ENCODE data around the gene CCT7. TPM values are rescaled to one million over a fixed set of nuclear protein-coding genes. Genes with fewer than 3 reads are reported as not detected.

The CCT7 gene
- total RNA-seq, 2 donors from 2014 or later = 347 to 391 TPM

DNA sequence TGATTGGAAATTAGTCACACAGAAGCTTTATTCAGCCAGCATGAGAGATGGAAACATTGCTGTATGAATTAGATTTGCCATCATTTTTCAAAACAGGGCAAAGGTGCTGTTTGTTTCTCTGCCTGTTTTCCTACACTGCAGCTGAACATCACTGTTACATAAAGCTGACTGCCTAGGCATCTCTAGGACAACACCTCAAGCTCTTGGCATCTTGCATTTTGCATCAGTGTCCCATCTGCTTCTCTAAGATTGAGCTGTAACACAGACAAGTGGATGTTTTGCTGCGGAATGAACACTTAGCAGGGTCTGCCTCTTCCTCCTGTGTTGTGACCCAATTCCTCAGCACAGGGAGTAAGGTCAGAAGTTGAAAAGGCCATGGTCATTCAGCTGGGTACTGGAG lies 4.9 kb downstream of the CCT7 start:
- no peak overlapping the region for H3K4me3 Mint-ChIP-seq

GRCh38 chr2:73239776-73240175 lies 5.7 kb downstream of the CCT7 start:
- Mint-ChIP-seq H3K36me3 (ENCODE audit: low read depth) (peaks cover 40% of the 10 kb centered on the region), H3K27ac (no peak overlapping the region)
- 94 to 97% methylated on average over 3 of the region's 3 CpGs for WGBS, 2 experiments (ENCODE audit: insufficient coverage in 1 of 2, insufficient read length in 1 of 2)

More for the DNA sequence above, 4.9 kb downstream of the CCT7 start:
- TF ChIP-seq, protein P1, sequence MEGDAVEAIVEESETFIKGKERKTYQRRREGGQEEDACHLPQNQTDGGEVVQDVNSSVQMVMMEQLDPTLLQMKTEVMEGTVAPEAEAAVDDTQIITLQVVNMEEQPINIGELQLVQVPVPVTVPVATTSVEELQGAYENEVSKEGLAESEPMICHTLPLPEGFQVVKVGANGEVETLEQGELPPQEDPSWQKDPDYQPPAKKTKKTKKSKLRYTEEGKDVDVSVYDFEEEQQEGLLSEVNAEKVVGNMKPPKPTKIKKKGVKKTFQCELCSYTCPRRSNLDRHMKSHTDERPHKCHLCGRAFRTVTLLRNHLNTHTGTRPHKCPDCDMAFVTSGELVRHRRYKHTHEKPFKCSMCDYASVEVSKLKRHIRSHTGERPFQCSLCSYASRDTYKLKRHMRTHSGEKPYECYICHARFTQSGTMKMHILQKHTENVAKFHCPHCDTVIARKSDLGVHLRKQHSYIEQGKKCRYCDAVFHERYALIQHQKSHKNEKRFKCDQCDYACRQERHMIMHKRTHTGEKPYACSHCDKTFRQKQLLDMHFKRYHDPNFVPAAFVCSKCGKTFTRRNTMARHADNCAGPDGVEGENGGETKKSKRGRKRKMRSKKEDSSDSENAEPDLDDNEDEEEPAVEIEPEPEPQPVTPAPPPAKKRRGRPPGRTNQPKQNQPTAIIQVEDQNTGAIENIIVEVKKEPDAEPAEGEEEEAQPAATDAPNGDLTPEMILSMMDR (conservative IDR thresholded peaks at IDR 0.05) = no peak
- Histone ChIP-seq H3K9me3 (ENCODE audit: control insufficient read depth, low read length) (no peaks in the 10 kb centered on the region), H3K9ac (ENCODE audit: extremely low read depth, low read length, poor library complexity, severe bottlenecking) (no peak overlapping the region), H3K27me3 (ENCODE audit: control insufficient read depth, insufficient read depth, low read length, poor library complexity, severe bottlenecking) (no peaks in the 10 kb centered on the region), H3K27ac (ENCODE audit: low read depth, low read length) (no peak overlapping the region), H3K36me3 (ENCODE audit: control insufficient read depth, insufficient read depth, low read length) (peaks cover 52% of the 10 kb centered on the region), H3K4me1 (ENCODE audit: control insufficient read depth, insufficient read depth, low read length) (peaks cover 2% of the 10 kb centered on the region), H3K4me3 (ENCODE audit: low read length) (no peak overlapping the region)
- DNase-seq = no peak
- WGBS, 2 experiments (ENCODE audit: insufficient coverage in 1 of 2, insufficient read length in 1 of 2) = 94 to 100% methylated on average over 1 of the region's 1 CpG
- Mint-ChIP-seq H3K27me3 (ENCODE audit: insufficient read depth) (no peaks in the 10 kb centered on the region), H3K4me1 (peaks cover 23% of the 10 kb centered on the region), H3K27ac (peak overlapping the region; percentile 90), H3K36me3 (ENCODE audit: low read depth) (peaks cover 32% of the 10 kb centered on the region), H3K9me3 (no peaks in the 10 kb centered on the region)

DNA sequence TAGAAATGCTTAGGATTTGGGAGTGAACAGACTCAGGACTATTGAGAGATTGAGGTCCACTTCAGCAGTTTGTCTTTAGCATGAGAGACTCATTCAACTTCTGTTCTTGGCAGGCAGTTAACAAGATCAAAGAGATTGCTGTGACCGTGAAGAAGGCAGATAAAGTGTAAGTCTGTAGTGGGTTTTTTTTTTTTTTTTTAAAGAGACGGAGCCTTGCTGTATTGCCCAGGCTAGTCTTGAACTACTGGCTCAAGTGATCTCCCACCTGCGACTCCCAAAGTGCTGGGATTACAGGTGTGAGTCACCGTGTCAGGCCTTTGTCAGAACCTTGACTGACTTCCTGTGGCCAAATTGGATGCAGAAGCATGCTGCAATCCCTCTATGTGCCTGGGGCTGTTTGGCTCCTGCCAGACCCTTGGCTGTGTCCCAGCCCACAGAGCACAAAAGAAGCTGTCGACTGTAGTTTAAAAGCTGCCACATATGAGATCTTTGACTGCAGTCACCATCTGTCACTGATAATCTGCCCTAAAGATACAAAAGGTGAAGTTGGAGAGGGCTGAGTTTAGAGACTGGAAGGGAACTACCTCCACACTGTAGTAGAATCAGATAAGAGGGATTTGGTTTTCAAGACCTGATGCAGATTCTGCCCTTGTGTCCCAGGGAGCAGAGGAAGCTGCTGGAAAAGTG lies 9.9 kb downstream of the CCT7 start:
- no peak overlapping the region for H3K27ac Mint-ChIP-seq
- Histone ChIP-seq H3K36me3 (ENCODE audit: control insufficient read depth, insufficient read depth, low read length) (peaks cover 93% of the 10 kb centered on the region), H3K4me3 (ENCODE audit: low read length) (no peak overlapping the region), H3K9me3 (ENCODE audit: control insufficient read depth, low read length) (no peaks in the 10 kb centered on the region), H3K27ac (ENCODE audit: low read depth, low read length) (no peak overlapping the region), H3K4me1 (ENCODE audit: control insufficient read depth, insufficient read depth, low read length) (peaks cover 2% of the 10 kb centered on the region), H3K9ac (ENCODE audit: extremely low read depth, low read length, poor library complexity, severe bottlenecking) (no peak overlapping the region), H3K27me3 (ENCODE audit: control insufficient read depth, insufficient read depth, low read length, poor library complexity, severe bottlenecking) (no peaks in the 10 kb centered on the region)
- H3K4me1 Mint-ChIP-seq = peaks cover 3% of the 10 kb centered on the region
- H3K36me3 Mint-ChIP-seq (ENCODE audit: low read depth) = peaks cover 78% of the 10 kb centered on the region
- H3K9me3 Mint-ChIP-seq = no peaks in the 10 kb centered on the region
- no peak overlapping the region for H3K4me3 Mint-ChIP-seq
- TF ChIP-seq, protein P1 (conservative IDR thresholded peaks at IDR 0.05) = no peak
- H3K27me3 Mint-ChIP-seq (ENCODE audit: insufficient read depth) = no peaks in the 10 kb centered on the region
- 80 to 83% methylated on average over 4 to 5 of the region's 5 CpGs for WGBS, 2 experiments (ENCODE audit: insufficient coverage in 1 of 2, insufficient read length in 1 of 2)
- DNase-seq = peak; percentile 53

More at GRCh38 chr2:73239776-73240175, 5.7 kb downstream of the CCT7 start:
- no peaks in the 10 kb centered on the region for H3K9me3 ChIP-seq (ENCODE audit: control insufficient read depth, low read length)
- peaks cover 60% of the 10 kb centered on the region for H3K36me3 ChIP-seq (ENCODE audit: control insufficient read depth, insufficient read depth, low read length)
- no peaks in the 10 kb centered on the region for H3K9me3 Mint-ChIP-seq
- no peak overlapping the region for H3K4me3 Mint-ChIP-seq
- H3K27me3 ChIP-seq (ENCODE audit: control insufficient read depth, insufficient read depth, low read length, poor library complexity, severe bottlenecking) = no peaks in the 10 kb centered on the region
- no peak overlapping the region for H3K9ac ChIP-seq (ENCODE audit: extremely low read depth, low read length, poor library complexity, severe bottlenecking)
- TF ChIP-seq, protein P1 (conservative IDR thresholded peaks at IDR 0.05) = no peak
- H3K4me3 ChIP-seq (ENCODE audit: low read length) = no peak overlapping the region
- no peak overlapping the region for H3K27ac ChIP-seq (ENCODE audit: low read depth, low read length)
- DNase-seq = no peak
- H3K4me1 ChIP-seq (ENCODE audit: control insufficient read depth, insufficient read depth, low read length) = peaks cover 2% of the 10 kb centered on the region
- H3K4me1 Mint-ChIP-seq = peaks cover 23% of the 10 kb centered on the region
- no peaks in the 10 kb centered on the region for H3K27me3 Mint-ChIP-seq (ENCODE audit: insufficient read depth)

Data from endodermal cell (in vitro differentiated cells).